Lower leg skin (tissue), 4 donors: ENCODE measurements around the gene R3HDML. TPM values are rescaled to one million over a fixed set of nuclear protein-coding genes. Genes with fewer than 3 reads are reported as not detected.
"Not testable (repeated sequence)": the region's sequence is repeated elsewhere in the genome, so short reads cannot be mapped to it uniquely, and the experiment has no call there.

Source experiments
- DNase-seq, 2 donors: peaks; one replicate each; pipeline ENCODE4 v3.0.0-alpha.2; 2019; ENCODE audit warnings: low spot score in 2 of 2
- H3K4me3 ChIP-seq: fragments of 200-600 bp; sonication (generic); 2 replicates; pipeline ENCODE4 v1.5.1; 2017; ENCODE audit warnings: mild to moderate bottlenecking, low read depth; ENCODE audit not compliant: poor library complexity, severe bottlenecking
- POLR2A ChIP-seq, 2 donors: fragments of 450-650 bp; IDR thresholded peaks; one replicate each; pipeline ENCODE4 v1.6.1; 2016 to 2017; ENCODE audit warnings: antibody characterized with exemption in 2 of 2, mild to moderate bottlenecking in 1 of 2, moderate library complexity in 1 of 2
- WGBS, 2 donors: methylation state at CpG; one replicate each; pipeline ENCODE4 v1.1.5; 2018; 5-methylcytosine and 5-hydroxymethylcytosine counted together
- intact Hi-C: fragments of 100-400 bp; cut with DNase I; formaldehyde crosslinking; loops from one replicate; pipeline ENCODE4 v1.15.0; 2023; ENCODE audit warnings: low total_unique reads
- total RNA-seq, 4 donors: library from RNA; depleted of rRNA; stranded (reverse); fragments of >200 nt; gene quantifications; one replicate each; pipeline ENCODE4 v1.1.0, GENCODE V29; 2016
- TF ChIP-seq, protein P1 (sequence below), 3 donors: fragments of 450-650 bp; IDR thresholded peaks; one replicate each; pipeline ENCODE4 v1.5.1; 2016; ENCODE audit warnings: antibody characterized with exemption in 3 of 3, mild to moderate bottlenecking in 3 of 3, moderate library complexity in 2 of 3

R3HDML gene
- total RNA-seq, 4 donors from 2014 or later = not detected

- H3K4me3 ChIP-seq = no peak overlapping the region
- no peak for DNase-seq
- TF ChIP-seq, protein P1, sequence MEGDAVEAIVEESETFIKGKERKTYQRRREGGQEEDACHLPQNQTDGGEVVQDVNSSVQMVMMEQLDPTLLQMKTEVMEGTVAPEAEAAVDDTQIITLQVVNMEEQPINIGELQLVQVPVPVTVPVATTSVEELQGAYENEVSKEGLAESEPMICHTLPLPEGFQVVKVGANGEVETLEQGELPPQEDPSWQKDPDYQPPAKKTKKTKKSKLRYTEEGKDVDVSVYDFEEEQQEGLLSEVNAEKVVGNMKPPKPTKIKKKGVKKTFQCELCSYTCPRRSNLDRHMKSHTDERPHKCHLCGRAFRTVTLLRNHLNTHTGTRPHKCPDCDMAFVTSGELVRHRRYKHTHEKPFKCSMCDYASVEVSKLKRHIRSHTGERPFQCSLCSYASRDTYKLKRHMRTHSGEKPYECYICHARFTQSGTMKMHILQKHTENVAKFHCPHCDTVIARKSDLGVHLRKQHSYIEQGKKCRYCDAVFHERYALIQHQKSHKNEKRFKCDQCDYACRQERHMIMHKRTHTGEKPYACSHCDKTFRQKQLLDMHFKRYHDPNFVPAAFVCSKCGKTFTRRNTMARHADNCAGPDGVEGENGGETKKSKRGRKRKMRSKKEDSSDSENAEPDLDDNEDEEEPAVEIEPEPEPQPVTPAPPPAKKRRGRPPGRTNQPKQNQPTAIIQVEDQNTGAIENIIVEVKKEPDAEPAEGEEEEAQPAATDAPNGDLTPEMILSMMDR (IDR thresholded peaks at IDR 0.05) = no peak
- no peak for TF ChIP-seq POLR2A (IDR thresholded peaks at IDR 0.05)
- WGBS, 2 donors = 95 to 96% methylated on average over 4 of the region's 4 CpGs
- intact Hi-C loops = no loop called here
Measured at GRCh38 chr20:44297721-44298120, 39.1 kb upstream of the R3HDML start.

DNA sequence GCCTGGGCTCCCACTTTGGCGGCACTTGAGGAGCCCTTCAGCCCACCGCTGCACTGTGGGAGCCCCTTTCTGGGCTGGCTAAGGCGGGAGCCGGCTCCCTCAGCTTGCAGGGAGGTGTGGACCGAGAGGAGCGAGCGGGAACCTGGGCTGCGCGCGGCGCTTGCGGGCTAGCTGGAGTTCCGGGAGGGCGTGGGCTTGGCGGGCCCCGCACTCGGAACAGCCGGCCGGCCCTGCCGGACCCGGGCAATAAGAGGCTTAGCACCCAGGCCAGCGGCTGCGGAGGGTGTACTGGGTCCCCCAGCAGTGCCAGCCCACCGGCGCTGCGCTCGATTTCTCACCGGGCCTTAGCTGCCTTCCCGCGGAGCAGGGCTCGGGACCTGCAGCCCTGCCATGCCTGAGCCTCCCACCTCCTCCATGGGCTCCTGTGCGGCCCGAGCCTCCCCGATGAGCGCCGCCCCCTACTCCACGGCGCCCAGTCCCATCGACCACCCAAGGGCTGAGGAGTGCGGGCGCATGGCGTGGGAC, 37.8 kb upstream of the R3HDML start:
- WGBS, 2 donors = 76 to 96% methylated on average over 22 to 38 of the region's 42 CpGs
- H3K4me3 ChIP-seq, intact Hi-C loops, DNase-seq: not testable (repeated sequence)

GRCh38 chr20:44301285-44301684, 35.6 kb upstream of the R3HDML start:
- TF ChIP-seq POLR2A (IDR thresholded peaks at IDR 0.05) = no peak
- TF ChIP-seq, protein P1 (IDR thresholded peaks at IDR 0.05) = no peak
- H3K4me3 ChIP-seq = no peak overlapping the region
- intact Hi-C loops = no loop called here
- DNase-seq = no peak

DNA sequence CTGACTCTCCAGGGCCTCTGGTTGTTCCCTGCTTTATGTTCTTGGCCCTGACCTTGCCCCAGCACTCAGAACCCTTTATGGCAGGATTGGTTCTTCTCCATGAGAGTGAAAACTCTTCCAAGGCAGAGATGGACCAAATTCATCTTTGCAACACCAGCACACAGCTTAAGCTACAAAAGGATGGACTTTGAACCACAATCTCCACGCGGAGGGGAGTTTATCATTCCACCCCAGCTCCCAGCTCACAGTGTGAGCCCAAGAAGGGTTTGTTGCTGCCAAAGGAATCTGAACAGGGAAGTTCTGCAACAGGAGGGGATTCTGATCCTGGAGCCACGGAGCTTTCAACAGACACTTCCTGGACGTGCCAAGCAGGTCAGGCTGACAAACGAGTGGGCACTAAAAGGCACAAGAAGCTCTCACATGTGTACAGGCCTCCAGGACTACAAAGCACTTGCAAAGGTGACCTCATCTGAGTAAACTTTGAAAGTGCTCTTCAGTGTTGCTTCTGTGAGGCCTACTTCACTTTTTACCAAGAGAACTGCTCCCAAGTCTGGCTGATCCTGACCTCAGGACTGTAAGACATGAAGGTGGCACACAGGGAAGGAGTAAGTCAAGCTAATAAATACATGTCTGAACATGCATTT, 34.7 kb upstream of the R3HDML start:
- no peak for TF ChIP-seq POLR2A (IDR thresholded peaks at IDR 0.05)
- TF ChIP-seq, protein P1 (IDR thresholded peaks at IDR 0.05) = no peak
- WGBS, 2 donors = 71 to 77% methylated on average over 5 of the region's 5 CpGs
- no peak overlapping the region for H3K4me3 ChIP-seq
- DNase-seq = no peak
- intact Hi-C loops = no loop called here

- intact Hi-C loops = no loop called here
Measured at GRCh38 chr20:44302736-44303135, 34.1 kb upstream of the R3HDML start.

GRCh38 chr20:44304383-44304782, 32.5 kb upstream of the R3HDML start:
- no peak for DNase-seq
- intact Hi-C loops = loop anchor here (2.0 kb wide), 1 partner anchor 88 kb away; no protein-coding TSS in a partner anchor
- TF ChIP-seq, protein P1 (IDR thresholded peaks at IDR 0.05) = no peak
- no peak for TF ChIP-seq POLR2A (IDR thresholded peaks at IDR 0.05)

More at GRCh38 chr20:44302736-44303135, 34.1 kb upstream of the R3HDML start:
- WGBS, 2 donors = 91 to 92% methylated on average over 8 of the region's 8 CpGs
- DNase-seq = no peak
- no peak overlapping the region for H3K4me3 ChIP-seq
- TF ChIP-seq, protein P1 (IDR thresholded peaks at IDR 0.05) = no peak
- TF ChIP-seq POLR2A (IDR thresholded peaks at IDR 0.05) = no peak

More at GRCh38 chr20:44304383-44304782, 32.5 kb upstream of the R3HDML start:
- H3K4me3 ChIP-seq = no peak overlapping the region
